Vagina (tissue), 2 donors: Measurements from ENCODE around the gene AICDA. TPM values are rescaled to one million over a fixed set of nuclear protein-coding genes. Genes with fewer than 3 reads are reported as not detected.
"Not testable (repeated sequence)": the region's sequence is repeated elsewhere in the genome, so short reads cannot be mapped to it uniquely, and the experiment has no call there.

Experiments
- DNase-seq, 2 donors: peaks; one replicate each; pipeline ENCODE4 v3.0.0-alpha.2; 2017; ENCODE audit errors: extremely low spot score in 2 of 2
- H3K27ac ChIP-seq: fragments of 200-600 bp; sonication (generic); one replicate; pipeline ENCODE4 v1.5.1; 2019
- H3K27me3 ChIP-seq: fragments of 200-600 bp; sonication (generic); one replicate; pipeline ENCODE4 v1.5.1; 2019
- H3K36me3 ChIP-seq, 2 donors: fragments of 200-600 bp; sonication (generic); one replicate each; pipeline ENCODE4 v1.5.1; 2017 to 2019
- H3K4me1 ChIP-seq: fragments of 200-600 bp; sonication (generic); one replicate; pipeline ENCODE4 v1.5.1; 2019
- H3K4me3 ChIP-seq, 2 donors: fragments of 200-600 bp; sonication (generic); 1 replicate in 1 of 2; 2 replicates in 1 of 2; pipeline ENCODE4 v1.5.1; 2016 to 2019
- H3K9me3 ChIP-seq: fragments of 200-600 bp; sonication (generic); one replicate; pipeline ENCODE4 v1.5.1; 2019
- CTCF ChIP-seq, 3 experiments: fragments of 450-650 bp in 2 of 3; fragments of 200-600 bp in 1 of 3; sonication (generic) in 1 of 3; IDR thresholded peaks; one replicate each; pipeline ENCODE4 v1.5.1; 2017 to 2019; ENCODE audit warnings: antibody characterized with exemption in 3 of 3, mild to moderate bottlenecking in 2 of 3, moderate library complexity in 2 of 3
- POLR2A ChIP-seq, 2 donors: fragments of 450-650 bp; IDR thresholded peaks; one replicate each; pipeline ENCODE4 v1.6.1; 2017; ENCODE audit warnings: antibody characterized with exemption in 2 of 2, mild to moderate bottlenecking in 2 of 2, moderate library complexity in 2 of 2
- POLR2AphosphoS5 ChIP-seq, 2 donors: sonication (generic); formaldehyde crosslinking; IDR thresholded peaks; one replicate each; pipeline ENCODE4 v1.9.0; 2017; ENCODE audit warnings: antibody characterized with exemption in 2 of 2, mild to moderate bottlenecking in 2 of 2, low read depth in 1 of 2; ENCODE audit not compliant: insufficient read depth in 1 of 2
- intact Hi-C: fragments of 100-400 bp; cut with DNase I; formaldehyde crosslinking; loops from one replicate; pipeline ENCODE4 v1.15.1; 2023
- total RNA-seq: library from RNA; depleted of rRNA; stranded (reverse); fragments of >200 nt; gene quantifications from one replicate; pipeline ENCODE4 v1.2.3, GENCODE V29; 2016

AICDA gene
- total RNA-seq, 1 donor from 2014 or later: not detected

- DNase-seq: no peak
- H3K36me3 ChIP-seq: no peaks in the 10 kb centered on the region
- no peak overlapping the region for H3K4me3 ChIP-seq
- H3K27me3 ChIP-seq: no peaks in the 10 kb centered on the region
- no peak overlapping the region for H3K27ac ChIP-seq
- H3K4me1 ChIP-seq: no peaks in the 10 kb centered on the region
- intact Hi-C loops: no loop called here
- no peaks in the 10 kb centered on the region for H3K9me3 ChIP-seq
- TF ChIP-seq POLR2AphosphoS5 (IDR thresholded peaks at IDR 0.05; ENCODE audit: insufficient read depth in 1 of 2, low read depth in 1 of 2) (no peak), POLR2A (IDR thresholded peaks at IDR 0.05) (no peak), CTCF (IDR thresholded peaks at IDR 0.05) (no peak)
These were observed 17.5 kb upstream of the AICDA start for GRCh38 chr12:8630131-8630530.

GRCh38 chr12:8629486-8630033 lies 16.9 kb upstream of the AICDA start:
- no peak for DNase-seq
- no peak for TF ChIP-seq POLR2AphosphoS5 (IDR thresholded peaks at IDR 0.05; ENCODE audit: insufficient read depth in 1 of 2, low read depth in 1 of 2)
- no peak for TF ChIP-seq POLR2A (IDR thresholded peaks at IDR 0.05)
- TF ChIP-seq CTCF (IDR thresholded peaks at IDR 0.05): no peak
- Histone ChIP-seq H3K4me1 (no peaks in the 10 kb centered on the region), H3K27ac (no peak overlapping the region), H3K4me3 (no peak overlapping the region), H3K36me3 (no peaks in the 10 kb centered on the region), H3K9me3 (no peaks in the 10 kb centered on the region), H3K27me3 (no peaks in the 10 kb centered on the region)
- intact Hi-C loops: no loop called here

- TF ChIP-seq CTCF (IDR thresholded peaks at IDR 0.05) (no peak), POLR2AphosphoS5 (IDR thresholded peaks at IDR 0.05; ENCODE audit: insufficient read depth in 1 of 2, low read depth in 1 of 2) (no peak), POLR2A (IDR thresholded peaks at IDR 0.05) (no peak)
- Histone ChIP-seq H3K9me3 (no peaks in the 10 kb centered on the region), H3K27ac (no peak overlapping the region), H3K4me3 (no peak overlapping the region), H3K27me3 (no peaks in the 10 kb centered on the region), H3K4me1 (no peaks in the 10 kb centered on the region), H3K36me3 (no peaks in the 10 kb centered on the region)
- intact Hi-C loops: no loop called here
- no peak for DNase-seq
These were observed 16.1 kb upstream of the AICDA start for GRCh38 chr12:8628731-8629130.

- H3K27ac ChIP-seq, H3K27me3 ChIP-seq, H3K9me3 ChIP-seq, intact Hi-C loops, DNase-seq, H3K4me1 ChIP-seq, H3K4me3 ChIP-seq, H3K36me3 ChIP-seq: not testable (repeated sequence)
These were observed 12.1 kb upstream of the AICDA start for GRCh38 chr12:8624750-8625149.

- no peak for DNase-seq
- no peaks in the 10 kb centered on the region for H3K9me3 ChIP-seq
- intact Hi-C loops: no loop called here
- no peaks in the 10 kb centered on the region for H3K36me3 ChIP-seq
- H3K27ac ChIP-seq: no peak overlapping the region
- H3K4me1 ChIP-seq: no peaks in the 10 kb centered on the region
- no peak overlapping the region for H3K4me3 ChIP-seq
- no peaks in the 10 kb centered on the region for H3K27me3 ChIP-seq
- TF ChIP-seq CTCF (IDR thresholded peaks at IDR 0.05) (no peak), POLR2AphosphoS5 (IDR thresholded peaks at IDR 0.05; ENCODE audit: insufficient read depth in 1 of 2, low read depth in 1 of 2) (no peak), POLR2A (IDR thresholded peaks at IDR 0.05) (no peak)
These were observed 10.0 kb upstream of the AICDA start for GRCh38 chr12:8622646-8623045.
